Thoracic aorta (tissue), 2 donors: ENCODE results near the gene CALN1. TPM values are rescaled to one million over a fixed set of nuclear protein-coding genes. Genes with fewer than 3 reads are reported as not detected.

Experiments
- ATAC-seq: fragments of 150-250 bp; one replicate; pipeline ENCODE4 v1.8.0; 2017; ENCODE audit warnings: low read depth; ENCODE audit not compliant: insufficient number of reproducible peaks, low FRiP score
- DNase-seq: peaks from one replicate; pipeline ENCODE4 v3.0.0-alpha.2; 2020; ENCODE audit warnings: low spot score
- H3K27ac ChIP-seq, 2 donors: fragments of 200-600 bp; sonication (generic); 1 replicate in 1 of 2; 2 replicates in 1 of 2; pipeline ENCODE4 v1.5.1; 2016; ENCODE audit warnings: mild to moderate bottlenecking in 2 of 2, moderate library complexity in 2 of 2
- H3K27me3 ChIP-seq: fragments of 200-600 bp; sonication (generic); replicated peaks from 2 replicates; pipeline ENCODE4 v1.6.0; 2016; ENCODE audit warnings: mild to moderate bottlenecking; ENCODE audit not compliant: insufficient read depth
- H3K36me3 ChIP-seq: fragments of 200-600 bp; sonication (generic); one replicate; pipeline ENCODE4 v1.5.1; 2016
- H3K4me1 ChIP-seq, 2 donors: fragments of 200-600 bp; sonication (generic); 1 replicate in 1 of 2; 2 replicates in 1 of 2; pipeline versions ENCODE4 v1.5.1 to v1.6.0; 2016; ENCODE audit warnings: low read depth in 2 of 2, mild to moderate bottlenecking in 1 of 2; ENCODE audit not compliant: control insufficient read depth in 1 of 2
- H3K4me3 ChIP-seq: fragments of 200-600 bp; sonication (generic); 2 replicates; pipeline ENCODE4 v1.5.1; 2016; ENCODE audit warnings: mild to moderate bottlenecking
- H3K9me3 ChIP-seq: fragments of 200-600 bp; sonication (generic); 2 replicates; pipeline ENCODE4 v1.5.1; 2016
- CTCF ChIP-seq: fragments of 200-600 bp; sonication (generic); IDR thresholded peaks from one replicate; pipeline ENCODE4 v1.5.1; 2019; ENCODE audit warnings: antibody characterized with exemption
- total RNA-seq, 2 donors: library from RNA; depleted of rRNA; stranded (reverse); fragments of >200 nt; gene quantifications; one replicate each; pipeline versions ENCODE4 v1.1.0 to v1.2.3, GENCODE V29; 2016

The CALN1 gene
- total RNA-seq, 2 donors from 2014 or later: not detected

- DNase-seq (no peak), ATAC-seq (no peak)
- Histone ChIP-seq H3K4me3 (no peak overlapping the region), H3K36me3 (no peaks in the 10 kb centered on the region), H3K27ac (no peak overlapping the region), H3K27me3 (no peaks in the 10 kb centered on the region), H3K9me3 (no peaks in the 10 kb centered on the region), H3K4me1 (no peaks in the 10 kb centered on the region)
- no peak for TF ChIP-seq CTCF
These were observed 507.7 kb downstream of the CALN1 start for GRCh38 chr7:71904484-71904883.

- DNase-seq (no peak), ATAC-seq (no peak)
- Histone ChIP-seq H3K9me3 (no peaks in the 10 kb centered on the region), H3K27ac (no peak overlapping the region), H3K4me3 (no peak overlapping the region), H3K4me1 (no peaks in the 10 kb centered on the region), H3K36me3 (no peaks in the 10 kb centered on the region), H3K27me3 (no peaks in the 10 kb centered on the region)
- TF ChIP-seq CTCF: no peak
These were observed 511.6 kb downstream of the CALN1 start for GRCh38 chr7:71900556-71900955.

GRCh38 chr7:71896535-71896934 lies 515.6 kb downstream of the CALN1 start:
- Histone ChIP-seq H3K27me3 (no peaks in the 10 kb centered on the region), H3K4me3 (no peak overlapping the region), H3K27ac (no peak overlapping the region), H3K36me3 (no peaks in the 10 kb centered on the region), H3K4me1 (no peaks in the 10 kb centered on the region), H3K9me3 (no peaks in the 10 kb centered on the region)
- DNase-seq (no peak), ATAC-seq (no peak)
- no peak for TF ChIP-seq CTCF

GRCh38 chr7:71886046-71886445 lies 526.1 kb downstream of the CALN1 start:
- ATAC-seq (no peak), DNase-seq (no peak)
- no peak for TF ChIP-seq CTCF
- Histone ChIP-seq H3K9me3 (peaks cover 5% of the 10 kb centered on the region), H3K4me3 (no peak overlapping the region), H3K4me1 (no peaks in the 10 kb centered on the region), H3K27me3 (no peaks in the 10 kb centered on the region), H3K27ac (no peak overlapping the region), H3K36me3 (no peaks in the 10 kb centered on the region)

GRCh38 chr7:71885487-71885886 lies 526.7 kb downstream of the CALN1 start:
- H3K27me3 ChIP-seq: no peaks in the 10 kb centered on the region
- no peaks in the 10 kb centered on the region for H3K4me1 ChIP-seq
- TF ChIP-seq CTCF: no peak
- no peak overlapping the region for H3K4me3 ChIP-seq
- H3K27ac ChIP-seq: no peak overlapping the region
- no peaks in the 10 kb centered on the region for H3K36me3 ChIP-seq
- DNase-seq (no peak), ATAC-seq (no peak)
- peaks cover 5% of the 10 kb centered on the region for H3K9me3 ChIP-seq
